ENCODE data around the gene SLC12A1. TPM values are rescaled to one million over a fixed set of nuclear protein-coding genes. Genes with fewer than 3 reads are reported as not detected.

SLC12A1 gene
- total and polyA plus RNA-seq, 2 experiments from 2014 or later, result 0.57 to 0.59 TPM

- no peaks in the 10 kb centered on the region for H3K79me2 ChIP-seq (replicated peaks; ENCODE audit: insufficient read depth)
- no peak for TF ChIP-seq REST (IDR thresholded peaks at IDR 0.05; ENCODE audit: unreplicated experiment)
- no peak for TF ChIP-seq NANOG (IDR thresholded peaks at IDR 0.05; ENCODE audit: borderline replicate concordance)
- H3K27ac ChIP-seq (ENCODE audit: low read depth), result no peak overlapping the region
- Mint-ChIP-seq H3K27ac (no peak overlapping the region), H3K4me3 (no peak overlapping the region), H3K4me1 (peaks cover 27% of the 10 kb centered on the region), H3K27me3 (ENCODE audit: insufficient read depth, low read depth, poor library complexity) (peaks cover 2% of the 10 kb centered on the region), H3K9me3 (no peaks in the 10 kb centered on the region; the same call in 2 of the 3 replicates), H3K36me3 (ENCODE audit: low read depth) (no peaks in the 10 kb centered on the region; the same call in 2 of the 3 replicates)
- no peaks in the 10 kb centered on the region for H3F3A ChIP-seq (replicated peaks; ENCODE audit: low read depth)
- DNase-seq (ENCODE audit: low spot score), result peak; percentile 63
- no peaks in the 10 kb centered on the region for H4K20me1 ChIP-seq (replicated peaks; ENCODE audit: insufficient read depth)
- 0 out of 2 replicates have a peak overlapping the region, but pooled peaks have one; percentile 9 for H3K4me2 ChIP-seq
- H2AFZ ChIP-seq, result no peak overlapping the region
- no peak overlapping the region for H3K4me3 ChIP-seq
- H3K9me2 ChIP-seq (ENCODE audit: insufficient read depth), result peaks cover 9% of the 10 kb centered on the region; the same call in 1 of the 2 replicates
- no peaks in the 10 kb centered on the region for H3K36me3 ChIP-seq (ENCODE audit: insufficient read depth)
- peaks cover 4% of the 10 kb centered on the region; the same call in 1 of the 2 replicates for H3K4me1 ChIP-seq (ENCODE audit: insufficient read depth)
- ATAC-seq, result peak; percentile 85
- H3K27me3 ChIP-seq (ENCODE audit: insufficient read depth), result no peaks in the 10 kb centered on the region
These were observed 112.0 kb downstream of the SLC12A1 start for GRCh38 chr15:48318131-48318530.

DNA sequence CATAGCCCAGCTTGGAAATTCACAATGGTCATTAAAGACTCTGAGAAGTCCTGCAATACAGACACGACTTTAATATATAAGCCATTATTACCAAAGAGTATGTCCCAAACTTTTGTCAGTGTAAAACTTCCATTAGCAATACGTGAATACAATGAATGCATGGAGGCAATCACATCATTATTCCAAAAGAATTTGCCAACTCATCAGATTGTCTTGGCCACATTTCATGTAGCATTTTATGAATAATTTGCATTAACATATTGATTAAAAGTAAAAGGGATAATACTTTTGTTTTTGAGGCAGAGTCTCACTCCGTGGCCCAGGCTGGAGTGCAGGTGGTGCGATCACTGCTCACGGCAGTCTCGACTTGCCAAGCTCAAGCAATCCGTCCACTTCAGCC lies 117.2 kb downstream of the SLC12A1 start:
- no peaks in the 10 kb centered on the region for H3K36me3 ChIP-seq (ENCODE audit: insufficient read depth)
- H3K27ac ChIP-seq (ENCODE audit: low read depth), result no peak overlapping the region
- ATAC-seq, result no peak
- Mint-ChIP-seq H3K27ac (no peak overlapping the region), H3K4me3 (no peak overlapping the region), H3K4me1 (peaks cover 8% of the 10 kb centered on the region; the same call in 2 of the 3 replicates), H3K27me3 (ENCODE audit: insufficient read depth, low read depth, poor library complexity) (no peaks in the 10 kb centered on the region), H3K36me3 (ENCODE audit: low read depth) (no peaks in the 10 kb centered on the region), H3K9me3 (no peaks in the 10 kb centered on the region; the same call in 2 of the 3 replicates)
- H3K79me2 ChIP-seq (replicated peaks; ENCODE audit: insufficient read depth), result no peaks in the 10 kb centered on the region
- no peaks in the 10 kb centered on the region for H3K9me2 ChIP-seq (ENCODE audit: insufficient read depth)
- no peaks in the 10 kb centered on the region for H4K20me1 ChIP-seq (replicated peaks; ENCODE audit: insufficient read depth)
- no peak for DNase-seq (ENCODE audit: low spot score)
- H3K4me1 ChIP-seq (ENCODE audit: insufficient read depth), result no peaks in the 10 kb centered on the region
- H3K27me3 ChIP-seq (ENCODE audit: insufficient read depth), result no peaks in the 10 kb centered on the region
- H2AFZ ChIP-seq, result no peak overlapping the region
- no peak overlapping the region for H3K4me2 ChIP-seq
- no peak overlapping the region for H3K4me3 ChIP-seq
- H3F3A ChIP-seq (replicated peaks; ENCODE audit: low read depth), result no peaks in the 10 kb centered on the region
- no peak for TF ChIP-seq JUNB (IDR thresholded peaks at IDR 0.05; ENCODE audit: unreplicated experiment)
- TF ChIP-seq CREB1 (CRISPR knock-in tag; IDR thresholded peaks at IDR 0.05; ENCODE audit: low read depth), result no peak
- no peak for TF ChIP-seq NANOG (IDR thresholded peaks at IDR 0.05; ENCODE audit: borderline replicate concordance)
- TF ChIP-seq, protein P1, sequence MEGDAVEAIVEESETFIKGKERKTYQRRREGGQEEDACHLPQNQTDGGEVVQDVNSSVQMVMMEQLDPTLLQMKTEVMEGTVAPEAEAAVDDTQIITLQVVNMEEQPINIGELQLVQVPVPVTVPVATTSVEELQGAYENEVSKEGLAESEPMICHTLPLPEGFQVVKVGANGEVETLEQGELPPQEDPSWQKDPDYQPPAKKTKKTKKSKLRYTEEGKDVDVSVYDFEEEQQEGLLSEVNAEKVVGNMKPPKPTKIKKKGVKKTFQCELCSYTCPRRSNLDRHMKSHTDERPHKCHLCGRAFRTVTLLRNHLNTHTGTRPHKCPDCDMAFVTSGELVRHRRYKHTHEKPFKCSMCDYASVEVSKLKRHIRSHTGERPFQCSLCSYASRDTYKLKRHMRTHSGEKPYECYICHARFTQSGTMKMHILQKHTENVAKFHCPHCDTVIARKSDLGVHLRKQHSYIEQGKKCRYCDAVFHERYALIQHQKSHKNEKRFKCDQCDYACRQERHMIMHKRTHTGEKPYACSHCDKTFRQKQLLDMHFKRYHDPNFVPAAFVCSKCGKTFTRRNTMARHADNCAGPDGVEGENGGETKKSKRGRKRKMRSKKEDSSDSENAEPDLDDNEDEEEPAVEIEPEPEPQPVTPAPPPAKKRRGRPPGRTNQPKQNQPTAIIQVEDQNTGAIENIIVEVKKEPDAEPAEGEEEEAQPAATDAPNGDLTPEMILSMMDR (conservative IDR thresholded peaks at IDR 0.05; ENCODE audit: low read depth in 2 of 2), result no peak
- TF ChIP-seq POLR2AphosphoS5 (IDR thresholded peaks at IDR 0.05; ENCODE audit: low read depth), result no peak
- TF ChIP-seq EZH2 (IDR thresholded peaks at IDR 0.05; ENCODE audit: low read depth, unreplicated experiment), result no peak
- no peak for TF ChIP-seq ZNF331 (CRISPR knock-in tag; IDR thresholded peaks at IDR 0.05; ENCODE audit: low read depth)
- no peak for TF ChIP-seq ZNF114 (CRISPR knock-in tag; IDR thresholded peaks at IDR 0.05)
- no peak for TF ChIP-seq ETS1 (IDR thresholded peaks at IDR 0.05)
- no peak for TF ChIP-seq STAT1 (IDR thresholded peaks at IDR 0.05; ENCODE audit: unreplicated experiment)
- TF ChIP-seq EZH2phosphoT487 (IDR thresholded peaks at IDR 0.05; ENCODE audit: unreplicated experiment), result no peak
- TF ChIP-seq REST (IDR thresholded peaks at IDR 0.05; ENCODE audit: unreplicated experiment), result no peak

Measured in GM23338 (cell line).